HL-60 (cell line): ENCODE data around the gene EHD4.

ENCODE experiments used
- CTCF ChIP-seq: IDR thresholded peaks from one replicate; pipeline ENCODE4 v1.5.1; 2011; ENCODE audit warnings: low read length, control low read depth, inconsistent platforms; ENCODE audit not compliant: insufficient read depth
- GABPA ChIP-seq: IDR thresholded peaks from 2 replicates; pipeline ENCODE4 v1.6.1; 2012; ENCODE audit warnings: low read depth
- POLR2AphosphoS5 ChIP-seq: IDR thresholded peaks from 2 replicates; pipeline ENCODE4 v1.6.1; 2012; ENCODE audit warnings: low read depth
- SPI1 ChIP-seq: IDR thresholded peaks from 2 replicates; pipeline ENCODE4 v1.6.1; 2012; ENCODE audit warnings: low read depth, mild to moderate bottlenecking, borderline replicate concordance
- TF ChIP-seq, protein P1 (sequence below): IDR thresholded peaks from 2 replicates; pipeline ENCODE4 v1.6.1; 2012; ENCODE audit warnings: low read depth; ENCODE audit not compliant: insufficient replicate concordance

GRCh38 chr15:41928637-41929620, 43.4 kb downstream of the EHD4 start:
- TF ChIP-seq POLR2AphosphoS5 (no peak), CTCF (no peak), GABPA (no peak), SPI1 (no peak)
- TF ChIP-seq, protein P1, sequence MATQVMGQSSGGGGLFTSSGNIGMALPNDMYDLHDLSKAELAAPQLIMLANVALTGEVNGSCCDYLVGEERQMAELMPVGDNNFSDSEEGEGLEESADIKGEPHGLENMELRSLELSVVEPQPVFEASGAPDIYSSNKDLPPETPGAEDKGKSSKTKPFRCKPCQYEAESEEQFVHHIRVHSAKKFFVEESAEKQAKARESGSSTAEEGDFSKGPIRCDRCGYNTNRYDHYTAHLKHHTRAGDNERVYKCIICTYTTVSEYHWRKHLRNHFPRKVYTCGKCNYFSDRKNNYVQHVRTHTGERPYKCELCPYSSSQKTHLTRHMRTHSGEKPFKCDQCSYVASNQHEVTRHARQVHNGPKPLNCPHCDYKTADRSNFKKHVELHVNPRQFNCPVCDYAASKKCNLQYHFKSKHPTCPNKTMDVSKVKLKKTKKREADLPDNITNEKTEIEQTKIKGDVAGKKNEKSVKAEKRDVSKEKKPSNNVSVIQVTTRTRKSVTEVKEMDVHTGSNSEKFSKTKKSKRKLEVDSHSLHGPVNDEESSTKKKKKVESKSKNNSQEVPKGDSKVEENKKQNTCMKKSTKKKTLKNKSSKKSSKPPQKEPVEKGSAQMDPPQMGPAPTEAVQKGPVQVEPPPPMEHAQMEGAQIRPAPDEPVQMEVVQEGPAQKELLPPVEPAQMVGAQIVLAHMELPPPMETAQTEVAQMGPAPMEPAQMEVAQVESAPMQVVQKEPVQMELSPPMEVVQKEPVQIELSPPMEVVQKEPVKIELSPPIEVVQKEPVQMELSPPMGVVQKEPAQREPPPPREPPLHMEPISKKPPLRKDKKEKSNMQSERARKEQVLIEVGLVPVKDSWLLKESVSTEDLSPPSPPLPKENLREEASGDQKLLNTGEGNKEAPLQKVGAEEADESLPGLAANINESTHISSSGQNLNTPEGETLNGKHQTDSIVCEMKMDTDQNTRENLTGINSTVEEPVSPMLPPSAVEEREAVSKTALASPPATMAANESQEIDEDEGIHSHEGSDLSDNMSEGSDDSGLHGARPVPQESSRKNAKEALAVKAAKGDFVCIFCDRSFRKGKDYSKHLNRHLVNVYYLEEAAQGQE = no peak
